RPMI8226 (cell line): ENCODE data around the gene ITPRIP.

Source experiments
- DNase-seq: peaks from one replicate; pipeline ENCODE4 v3.0.0-alpha.2; 2015

The ITPRIP gene

GRCh38 chr10:104337985-104338735, at the start of gene ITPRIP:
TSS of gene ITPRIP (minus strand) at chr10:104338465. CDS start at chr10:104316051, 22,414 bp downstream.
- DNase-seq = peak; percentile 58

GRCh38 chr10:104387130-104387888, 49.0 kb upstream of the ITPRIP start:
- no peak for DNase-seq

DNA sequence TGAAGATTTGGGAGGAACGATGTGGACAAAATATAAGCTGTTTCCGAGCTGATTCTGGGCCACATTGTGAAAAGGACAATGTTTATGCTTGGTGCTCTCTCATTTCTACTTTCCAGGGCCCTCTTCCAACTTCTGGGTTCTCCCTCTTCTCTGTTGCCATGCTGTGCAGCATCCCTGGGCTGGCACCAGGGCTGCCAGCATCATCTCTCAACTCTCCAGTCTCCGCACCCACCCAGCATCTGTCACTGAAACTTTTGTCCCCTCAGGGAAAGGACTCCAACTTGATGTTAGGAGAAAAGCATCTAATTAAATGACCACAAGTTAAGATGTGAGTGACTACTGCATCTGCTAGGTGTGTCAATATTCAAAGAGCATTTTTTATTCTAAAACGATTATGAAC, 42.1 kb upstream of the ITPRIP start:
- no peak for DNase-seq

GRCh38 chr10:104376784-104377300, 38.6 kb upstream of the ITPRIP start:
- no peak for DNase-seq

GRCh38 chr10:104374591-104374990, 36.3 kb upstream of the ITPRIP start:
- DNase-seq = no peak

DNA sequence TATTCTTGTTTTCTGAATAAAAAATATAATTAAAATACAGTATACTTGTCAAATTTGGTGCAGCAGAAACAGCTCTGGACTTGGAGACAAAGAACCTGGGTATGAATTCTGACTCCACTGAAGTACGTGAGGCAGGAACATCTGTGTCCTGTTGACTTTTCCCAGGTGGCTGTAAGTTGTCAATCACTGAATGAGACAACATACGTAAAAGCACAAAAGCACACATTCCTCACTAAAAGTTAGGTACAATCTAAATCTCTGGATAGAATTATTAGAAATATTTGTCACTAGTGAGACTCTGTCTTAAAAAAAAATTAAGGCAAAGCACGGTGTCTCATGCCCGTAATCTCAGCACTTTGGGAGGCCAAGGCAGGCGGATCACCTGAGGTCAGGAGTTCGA, 33.5 kb upstream of the ITPRIP start:
- DNase-seq = no peak

DNA sequence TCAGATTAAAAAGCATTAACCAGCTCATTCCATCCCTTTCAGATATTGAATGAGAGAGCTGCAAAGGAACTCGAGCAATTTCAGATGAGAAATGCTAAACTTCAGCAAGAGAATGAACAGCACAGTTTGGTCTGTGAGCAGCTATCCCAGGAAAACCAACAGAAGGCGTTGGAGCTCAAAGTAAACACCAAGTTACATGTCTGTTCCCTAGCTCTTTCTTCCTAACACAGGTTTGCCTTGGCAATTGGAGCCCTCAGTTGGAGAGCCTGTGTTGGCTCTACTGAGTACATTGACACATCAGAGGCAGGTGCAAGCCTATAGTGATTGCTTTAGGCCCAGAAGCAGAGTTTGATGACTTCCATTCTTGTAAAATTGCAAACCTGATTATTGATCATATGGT, 30.1 kb upstream of the ITPRIP start:
- DNase-seq = no peak

GRCh38 chr10:104367904-104368303, 29.6 kb upstream of the ITPRIP start:
- DNase-seq = no peak

DNA sequence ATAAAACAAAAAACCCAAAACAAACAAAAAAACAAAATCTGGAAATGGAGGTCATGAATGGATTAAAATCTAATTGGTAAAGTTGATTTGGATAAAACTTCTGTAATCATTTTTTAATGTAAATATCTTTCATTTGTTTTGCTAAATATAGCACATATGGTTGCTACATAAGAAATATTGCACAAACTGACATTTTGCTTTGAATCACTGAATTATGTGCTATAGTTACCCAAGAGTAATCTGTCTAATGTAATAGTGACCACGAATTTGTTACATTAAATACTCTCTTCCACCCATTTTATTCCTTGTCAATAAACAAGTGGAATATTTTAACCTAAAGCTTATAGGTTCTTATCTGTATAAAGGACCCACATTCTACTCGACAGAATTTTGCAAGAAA, 21.5 kb upstream of the ITPRIP start:
- DNase-seq = no peak

DNA sequence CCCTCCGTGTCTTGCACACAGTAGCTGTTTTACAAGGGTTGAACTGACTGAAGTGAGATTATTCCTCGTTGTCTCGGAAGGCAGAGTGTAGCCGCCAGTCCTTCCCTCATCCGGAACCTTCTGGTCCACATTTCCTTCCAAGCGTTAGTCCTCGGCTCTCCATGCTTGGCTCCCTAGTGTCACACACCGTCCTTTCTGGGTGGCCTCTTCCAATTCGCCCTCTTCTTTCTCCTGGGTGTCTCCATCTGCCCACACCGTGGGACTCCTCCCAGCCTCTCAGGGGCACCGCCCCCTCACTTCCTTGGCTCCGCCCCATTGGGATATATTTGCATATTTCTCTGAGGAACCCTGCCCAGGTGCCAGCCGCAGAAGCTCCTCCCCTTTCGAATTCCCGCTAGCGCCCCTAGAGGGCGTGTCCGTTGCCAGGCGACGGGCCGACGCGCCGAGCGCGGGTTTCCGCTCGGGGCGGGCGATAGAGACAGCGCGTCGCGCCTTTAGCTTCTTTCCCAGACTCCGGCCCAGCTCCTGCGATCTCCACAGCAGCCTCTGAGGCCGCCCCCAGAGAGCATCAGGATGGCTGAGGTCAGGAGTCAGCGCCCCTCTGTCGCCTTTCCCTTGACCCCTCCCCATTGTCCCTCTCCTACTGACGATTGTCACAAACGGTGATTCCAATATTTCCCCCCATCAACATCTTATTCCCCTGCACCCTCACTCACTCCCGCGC, 15.2 kb upstream of the ITPRIP start, which contains the start of gene CFAP58:
TSS of gene CFAP58 (plus strand) at position 509 of the 724 bp plus-strand sequence. CDS start at position 574, 65 bp downstream.
- DNase-seq = peak; percentile 94

DNA sequence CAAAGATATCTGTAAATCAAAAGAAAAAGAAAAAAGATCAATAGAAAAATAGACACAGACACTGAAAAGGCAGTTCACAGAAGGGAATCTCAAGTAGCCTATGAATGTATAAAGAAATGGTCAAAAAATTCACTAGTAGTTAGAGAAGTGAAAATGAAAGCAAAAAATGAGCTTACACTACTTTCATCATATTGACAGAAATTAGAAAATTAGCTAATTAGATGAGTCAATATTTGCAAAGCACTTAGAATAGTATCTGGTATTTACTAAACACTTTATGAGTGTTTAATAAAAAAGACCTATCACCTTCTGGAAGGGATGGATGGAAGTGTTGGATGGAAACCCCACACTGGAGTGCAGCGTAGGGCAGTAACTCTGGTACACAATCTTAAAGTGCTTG, 13.7 kb upstream of the ITPRIP start:
- no peak for DNase-seq

GRCh38 chr10:104351061-104351702, 12.9 kb upstream of the ITPRIP start:
- no peak for DNase-seq

GRCh38 chr10:104350127-104350635, 11.9 kb upstream of the ITPRIP start:
- DNase-seq = peak; percentile 62

- peak; percentile 80 for DNase-seq
Observed at GRCh38 chr10:104349623-104350126, 11.4 kb upstream of the ITPRIP start.

DNA sequence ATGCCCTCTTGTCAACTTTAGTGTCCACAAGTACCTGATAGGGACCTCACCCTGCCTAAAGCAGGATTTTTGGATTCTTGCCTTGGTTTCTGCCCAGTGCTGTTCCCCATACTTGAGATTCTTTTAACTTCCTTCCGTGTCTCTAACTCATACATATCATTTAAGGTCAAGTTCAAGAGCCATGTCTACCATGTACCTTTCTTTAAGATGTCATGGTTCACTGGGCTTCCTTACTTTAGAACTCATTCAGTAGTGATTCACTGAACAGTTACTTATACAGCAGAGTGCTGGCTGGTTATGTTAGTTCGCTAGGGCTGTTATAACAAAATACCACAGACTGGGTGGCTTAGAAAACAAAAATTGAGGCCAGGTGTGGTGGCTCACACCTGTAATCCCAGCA, 10.3 kb upstream of the ITPRIP start:
- no peak for DNase-seq

GRCh38 chr10:104347295-104348045, 9.2 kb upstream of the ITPRIP start:
- no peak for DNase-seq

GRCh38 chr10:104345941-104346340, 7.7 kb upstream of the ITPRIP start:
- DNase-seq = no peak

- no peak for DNase-seq
Observed at GRCh38 chr10:104345515-104345914, 7.2 kb upstream of the ITPRIP start.

DNA sequence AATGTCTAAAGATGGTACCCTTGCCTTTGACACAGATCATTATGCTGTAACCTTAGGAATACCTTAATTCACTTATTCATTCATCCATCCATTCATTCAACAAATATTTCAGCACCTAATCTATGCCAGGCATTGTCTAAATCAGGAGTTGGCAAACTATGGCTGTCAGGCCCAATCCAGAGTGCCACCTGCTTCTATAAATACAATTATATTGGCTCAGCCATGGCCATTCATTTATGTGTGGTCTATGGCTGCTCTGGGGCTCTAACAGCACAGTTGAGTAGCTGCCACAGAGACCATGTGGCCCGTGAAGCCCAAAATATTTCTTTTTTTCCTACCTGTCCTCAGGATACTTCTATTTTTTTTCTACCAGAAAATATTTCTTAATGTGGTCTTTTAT, 6.0 kb upstream of the ITPRIP start:
- DNase-seq = no peak

- DNase-seq = no peak
Observed at GRCh38 chr10:104342941-104343411, 4.7 kb upstream of the ITPRIP start.

DNA sequence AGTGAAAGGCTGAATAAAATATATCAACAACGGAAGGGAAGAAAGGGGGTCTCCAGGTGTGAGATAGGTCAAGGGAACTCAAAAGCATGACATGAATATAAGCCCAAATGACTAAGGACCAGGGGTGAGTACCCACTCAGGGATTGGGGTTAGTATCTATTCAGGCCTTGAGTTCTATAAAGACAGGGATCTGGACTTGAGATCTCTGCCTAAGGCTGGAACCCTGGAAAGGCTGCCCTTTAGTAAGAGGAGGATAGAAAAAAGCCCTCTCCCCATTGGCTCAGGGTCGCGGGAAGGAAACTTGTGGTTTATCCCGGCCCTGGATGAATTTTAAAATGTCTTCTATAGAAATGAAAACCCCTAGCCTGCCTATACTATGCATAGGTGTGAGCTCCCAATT, 2.4 kb upstream of the ITPRIP start:
- DNase-seq = no peak
